ENCODE measurements around the gene TAF11L8. TPM values are rescaled to one million over a fixed set of nuclear protein-coding genes. Genes with fewer than 3 reads are reported as not detected.
"Not testable (repeated sequence)": the region's sequence is repeated elsewhere in the genome, so short reads cannot be mapped to it uniquely, and the experiment has no call there.

TAF11L8 gene
- polyA plus RNA-seq (2013, experiment 1 of 2), result not detected
- polyA plus RNA-seq (2013, experiment 2 of 2), result not detected

GRCh38 chr5:17590860-17591259, at the start of gene TAF11L8:
Gene TAF11L8, minus strand, starts transcription at chr5:17590960.
- H3K9me3 ChIP-seq (ENCODE audit: insufficient read depth, low read depth, low read length); H3K27ac ChIP-seq (ENCODE audit: low read depth, low read length); H3K4me3 ChIP-seq (ENCODE audit: low read length); H3K4me1 ChIP-seq (ENCODE audit: insufficient read depth, low read length); H3K36me3 ChIP-seq (ENCODE audit: insufficient read depth, low read length); H3K27me3 ChIP-seq (ENCODE audit: insufficient read depth, low read length); H3K9ac ChIP-seq (ENCODE audit: low read depth, low read length): not testable (repeated sequence)
- WGBS, result no CpG with 5 or more reads among the region's 16 CpGs

DNA sequence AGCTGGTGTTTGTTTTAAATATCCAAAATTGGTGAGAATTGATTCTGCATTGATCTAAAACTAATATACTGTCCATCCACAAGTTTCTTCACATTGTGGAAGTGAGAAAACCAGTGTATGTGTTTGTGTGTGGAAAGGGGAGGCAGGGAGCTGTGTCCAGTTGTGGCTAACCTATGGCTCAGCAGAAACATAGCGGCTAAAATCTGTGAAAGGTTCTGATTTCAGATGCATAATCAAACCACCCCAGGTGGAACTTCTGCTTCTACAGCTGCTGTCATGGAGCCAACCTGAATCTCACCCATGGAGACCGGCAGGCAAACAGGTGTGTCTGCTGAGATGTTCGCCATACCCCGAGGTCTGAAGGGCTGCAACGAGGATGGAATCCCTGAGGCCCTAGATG, 43.4 kb upstream of the TAF11L8 start, which contains the start of gene TAF11L14:
TSS of gene TAF11L14 (plus strand) at position 301 of the 400 bp plus-strand sequence.
- Histone ChIP-seq H3K36me3 (ENCODE audit: insufficient read depth, low read length) (no peaks in the 10 kb centered on the region), H3K27ac (ENCODE audit: low read depth, low read length) (no peak within 1 kb of the TSS), H3K27me3 (ENCODE audit: insufficient read depth, low read length) (no peaks in the 10 kb centered on the region), H3K4me1 (ENCODE audit: insufficient read depth, low read length) (no peaks in the 10 kb centered on the region), H3K9ac (ENCODE audit: low read depth, low read length) (no peak within 1 kb of the TSS), H3K4me3 (ENCODE audit: low read length) (no peak within 1 kb of the TSS), H3K9me3 (ENCODE audit: insufficient read depth, low read depth, low read length) (no peaks in the 10 kb centered on the region)
- 94% methylated on average over 5 of the region's 5 CpGs for WGBS

GRCh38 chr5:17631788-17632187, 41.0 kb upstream of the TAF11L8 start, which contains the start of gene TAF11L13:
Gene TAF11L13, plus strand, starts transcription at chr5:17632088.
- H3K9ac ChIP-seq (ENCODE audit: low read depth, low read length); H3K4me3 ChIP-seq (ENCODE audit: low read length); H3K36me3 ChIP-seq (ENCODE audit: insufficient read depth, low read length); H3K4me1 ChIP-seq (ENCODE audit: insufficient read depth, low read length); H3K9me3 ChIP-seq (ENCODE audit: insufficient read depth, low read depth, low read length); H3K27me3 ChIP-seq (ENCODE audit: insufficient read depth, low read length); H3K27ac ChIP-seq (ENCODE audit: low read depth, low read length): not testable (repeated sequence)
- WGBS, result 86% methylated on average over 6 of the region's 12 CpGs

DNA sequence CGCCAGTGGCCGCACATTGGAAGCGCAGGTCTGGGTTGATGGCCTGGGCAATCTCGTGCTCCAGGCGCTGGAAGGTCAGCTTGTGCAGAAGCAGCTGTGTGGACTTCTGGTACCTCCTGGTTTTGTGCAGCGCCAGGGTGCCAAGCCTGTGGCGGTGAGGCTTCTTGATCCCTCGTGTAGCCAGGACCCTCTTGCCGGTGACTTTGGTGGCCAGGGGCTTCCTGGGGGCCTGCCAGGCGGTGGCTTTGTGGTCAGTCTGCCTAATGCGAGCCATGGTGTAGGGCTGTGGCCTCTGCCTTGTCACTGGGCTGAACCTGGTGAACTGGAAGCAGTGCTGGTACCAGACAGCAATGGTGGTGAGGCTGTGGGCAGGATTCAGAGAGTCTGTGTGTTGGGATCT, 34.9 kb upstream of the TAF11L8 start:
- no peaks in the 10 kb centered on the region for H3K27me3 ChIP-seq (ENCODE audit: insufficient read depth, low read length)
- no peak overlapping the region for H3K9ac ChIP-seq (ENCODE audit: low read depth, low read length)
- no peak overlapping the region for H3K27ac ChIP-seq (ENCODE audit: low read depth, low read length)
- H3K4me3 ChIP-seq (ENCODE audit: low read length), result no peak overlapping the region
- no peaks in the 10 kb centered on the region for H3K9me3 ChIP-seq (ENCODE audit: insufficient read depth, low read depth, low read length)
- H3K4me1 ChIP-seq (ENCODE audit: insufficient read depth, low read length), result no peaks in the 10 kb centered on the region
- H3K36me3 ChIP-seq (ENCODE audit: insufficient read depth, low read length), result no peaks in the 10 kb centered on the region
- WGBS, result 94% methylated on average over 11 of the region's 11 CpGs

DNA sequence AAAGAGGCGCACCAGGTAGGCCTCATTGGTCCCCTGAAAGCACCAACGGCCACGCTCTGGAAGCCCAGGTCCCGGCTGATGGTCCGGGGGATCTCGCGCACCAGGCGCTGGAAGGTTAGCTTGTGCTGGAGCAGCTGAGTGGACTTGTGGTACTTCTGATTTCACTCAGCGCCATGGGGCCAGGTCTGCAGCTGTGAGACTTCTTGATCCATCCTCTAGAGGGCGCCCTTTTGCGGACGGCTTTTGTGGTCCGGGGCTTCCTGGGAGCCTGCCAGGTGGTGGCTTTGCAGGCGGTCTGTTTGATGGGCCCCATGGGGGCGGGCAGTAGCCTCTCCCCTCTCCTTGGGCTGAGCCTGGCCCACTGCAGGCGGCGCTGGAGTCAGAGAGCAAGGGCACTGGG, 29.9 kb upstream of the TAF11L8 start:
- no peak overlapping the region for H3K4me3 ChIP-seq (ENCODE audit: low read length)
- no peaks in the 10 kb centered on the region for H3K27me3 ChIP-seq (ENCODE audit: insufficient read depth, low read length)
- no peak overlapping the region for H3K9ac ChIP-seq (ENCODE audit: low read depth, low read length)
- no peaks in the 10 kb centered on the region for H3K36me3 ChIP-seq (ENCODE audit: insufficient read depth, low read length)
- WGBS, result 87% methylated on average over 17 of the region's 17 CpGs
- H3K4me1 ChIP-seq (ENCODE audit: insufficient read depth, low read length), result no peaks in the 10 kb centered on the region
- H3K9me3 ChIP-seq (ENCODE audit: insufficient read depth, low read depth, low read length), result no peaks in the 10 kb centered on the region
- H3K27ac ChIP-seq (ENCODE audit: low read depth, low read length), result no peak overlapping the region

GRCh38 chr5:17619354-17619753, 28.6 kb upstream of the TAF11L8 start:
- no peak overlapping the region for H3K9ac ChIP-seq (ENCODE audit: low read depth, low read length)
- no peaks in the 10 kb centered on the region for H3K36me3 ChIP-seq (ENCODE audit: insufficient read depth, low read length)
- no peak overlapping the region for H3K27ac ChIP-seq (ENCODE audit: low read depth, low read length)
- no peak overlapping the region for H3K4me3 ChIP-seq (ENCODE audit: low read length)
- H3K9me3 ChIP-seq (ENCODE audit: insufficient read depth, low read depth, low read length), result no peaks in the 10 kb centered on the region
- H3K4me1 ChIP-seq (ENCODE audit: insufficient read depth, low read length), result no peaks in the 10 kb centered on the region
- H3K27me3 ChIP-seq (ENCODE audit: insufficient read depth, low read length), result no peaks in the 10 kb centered on the region
- 96% methylated on average over 3 of the region's 3 CpGs for WGBS

GRCh38 chr5:17614872-17615605, 24.3 kb upstream of the TAF11L8 start:
- H3K9ac ChIP-seq (ENCODE audit: low read depth, low read length), result no peak overlapping the region
- H3K9me3 ChIP-seq (ENCODE audit: insufficient read depth, low read depth, low read length), result no peaks in the 10 kb centered on the region
- 94% methylated on average over 17 of the region's 17 CpGs for WGBS
- no peaks in the 10 kb centered on the region for H3K4me1 ChIP-seq (ENCODE audit: insufficient read depth, low read length)
- no peaks in the 10 kb centered on the region for H3K27me3 ChIP-seq (ENCODE audit: insufficient read depth, low read length)
- no peak overlapping the region for H3K27ac ChIP-seq (ENCODE audit: low read depth, low read length)
- H3K36me3 ChIP-seq (ENCODE audit: insufficient read depth, low read length), result no peaks in the 10 kb centered on the region
- H3K4me3 ChIP-seq (ENCODE audit: low read length), result no peak overlapping the region

DNA sequence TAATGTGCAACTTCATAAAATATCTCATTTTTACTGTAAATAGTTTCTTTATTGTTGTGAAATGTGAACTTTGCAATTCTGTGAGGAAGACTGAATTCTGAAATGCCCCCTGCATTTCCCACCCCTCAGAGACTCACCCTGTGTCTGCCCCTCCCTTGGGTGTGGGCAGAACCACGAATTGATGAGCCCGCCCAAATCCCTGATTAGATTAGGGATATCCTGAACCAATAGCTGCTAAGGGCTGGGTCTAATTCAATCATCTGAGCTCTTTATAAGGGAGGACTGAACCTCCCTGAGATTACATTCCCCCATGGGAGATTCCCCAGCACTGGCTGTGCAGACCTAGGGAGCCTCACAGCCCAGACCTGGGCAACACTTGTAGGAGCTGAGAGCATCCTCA, 19.3 kb upstream of the TAF11L8 start, which contains the start of gene TAF11L12:
TSS of gene TAF11L12 (plus strand) at position 301 of the 400 bp plus-strand sequence.
- not testable (repeated sequence) for H3K36me3 ChIP-seq (ENCODE audit: insufficient read depth, low read length); H3K9me3 ChIP-seq (ENCODE audit: insufficient read depth, low read depth, low read length); H3K27me3 ChIP-seq (ENCODE audit: insufficient read depth, low read length); H3K27ac ChIP-seq (ENCODE audit: low read depth, low read length); H3K9ac ChIP-seq (ENCODE audit: low read depth, low read length); H3K4me3 ChIP-seq (ENCODE audit: low read length); H3K4me1 ChIP-seq (ENCODE audit: insufficient read depth, low read length)
- WGBS, result 80% methylated on average over 2 of the region's 2 CpGs

DNA sequence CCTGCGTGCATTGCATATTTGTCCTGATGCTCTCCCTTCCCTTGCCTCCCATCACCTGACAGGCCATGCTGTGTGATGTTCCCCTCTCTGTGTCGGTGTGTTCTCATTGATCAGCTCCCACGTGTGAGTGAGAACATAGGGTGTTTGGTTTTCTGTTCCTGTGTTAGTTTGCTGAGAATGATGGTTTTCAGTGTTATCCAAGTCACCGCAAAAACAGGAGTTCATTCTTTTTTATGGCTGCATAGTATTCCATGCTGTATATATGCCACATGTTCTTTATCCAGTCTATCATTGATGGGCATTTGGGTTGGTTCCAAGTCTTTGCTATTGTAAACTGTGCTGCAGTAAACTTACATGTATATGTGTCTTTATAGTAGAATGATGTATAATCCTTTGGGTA, 16.7 kb upstream of the TAF11L8 start:
- H3K9me3 ChIP-seq (ENCODE audit: insufficient read depth, low read depth, low read length); H3K4me3 ChIP-seq (ENCODE audit: low read length); H3K27me3 ChIP-seq (ENCODE audit: insufficient read depth, low read length); H3K27ac ChIP-seq (ENCODE audit: low read depth, low read length); H3K36me3 ChIP-seq (ENCODE audit: insufficient read depth, low read length); H3K9ac ChIP-seq (ENCODE audit: low read depth, low read length); H3K4me1 ChIP-seq (ENCODE audit: insufficient read depth, low read length): not testable (repeated sequence)
- WGBS, result 87% methylated on average over 4 of the region's 4 CpGs

GRCh38 chr5:17604951-17605350, 14.2 kb upstream of the TAF11L8 start:
- no peaks in the 10 kb centered on the region for H3K9me3 ChIP-seq (ENCODE audit: insufficient read depth, low read depth, low read length)
- H3K4me3 ChIP-seq (ENCODE audit: low read length), result no peak overlapping the region
- 98% methylated on average over 8 of the region's 14 CpGs for WGBS
- H3K27me3 ChIP-seq (ENCODE audit: insufficient read depth, low read length), result no peaks in the 10 kb centered on the region
- no peaks in the 10 kb centered on the region for H3K36me3 ChIP-seq (ENCODE audit: insufficient read depth, low read length)
- no peak overlapping the region for H3K27ac ChIP-seq (ENCODE audit: low read depth, low read length)
- no peak overlapping the region for H3K9ac ChIP-seq (ENCODE audit: low read depth, low read length)
- H3K4me1 ChIP-seq (ENCODE audit: insufficient read depth, low read length), result no peaks in the 10 kb centered on the region

GRCh38 chr5:17603880-17604279, 13.1 kb upstream of the TAF11L8 start, which contains the start of gene TAF11L11:
Gene TAF11L11, plus strand, starts transcription at chr5:17604183.
- not testable (repeated sequence) for H3K36me3 ChIP-seq (ENCODE audit: insufficient read depth, low read length); H3K4me1 ChIP-seq (ENCODE audit: insufficient read depth, low read length); H3K9ac ChIP-seq (ENCODE audit: low read depth, low read length); H3K9me3 ChIP-seq (ENCODE audit: insufficient read depth, low read depth, low read length); H3K27ac ChIP-seq (ENCODE audit: low read depth, low read length); H3K27me3 ChIP-seq (ENCODE audit: insufficient read depth, low read length); H3K4me3 ChIP-seq (ENCODE audit: low read length)
- 95% methylated on average over 4 of the region's 6 CpGs for WGBS

- not testable (repeated sequence) for H3K9ac ChIP-seq (ENCODE audit: low read depth, low read length)
- no CpG with 5 or more reads among the region's 15 CpGs for WGBS
Measured at GRCh38 chr5:17597728-17598127, 7.0 kb upstream of the TAF11L8 start, which contains the start of gene TAF11L10. Gene TAF11L10, minus strand, starts transcription at chr5:17597828.

More at GRCh38 chr5:17597728-17598127, 7.0 kb upstream of the TAF11L8 start, which contains the start of gene TAF11L10:
- not testable (repeated sequence) for H3K27ac ChIP-seq (ENCODE audit: low read depth, low read length); H3K4me3 ChIP-seq (ENCODE audit: low read length); H3K4me1 ChIP-seq (ENCODE audit: insufficient read depth, low read length); H3K27me3 ChIP-seq (ENCODE audit: insufficient read depth, low read length); H3K36me3 ChIP-seq (ENCODE audit: insufficient read depth, low read length); H3K9me3 ChIP-seq (ENCODE audit: insufficient read depth, low read depth, low read length)
